ENCODE measurements around the gene CDK4.

- TF ChIP-seq POLR2A (IDR thresholded peaks at IDR 0.05) (no peak), CTCF (IDR thresholded peaks at IDR 0.05) (no peak)
These were observed 20.6 kb upstream of the CDK4 start, which contains the start of gene EEF1AKMT3 for GRCh38 chr12:57772429-57773322.

All from vagina (tissue), 2 donors.